ENCODE measurements around the gene PKD1L1.

GRCh38 chr7:47875406-47875805, 72.9 kb downstream of the PKD1L1 start:
- no peak for TF ChIP-seq CTCF (IDR thresholded peaks at IDR 0.05)
- no peak for TF ChIP-seq ZFX (IDR thresholded peaks at IDR 0.05; ENCODE audit: borderline replicate concordance)

Data from 22Rv1 (cell line).